ENCODE data around the gene ICOS.
"Not testable (repeated sequence)": the region's sequence is repeated elsewhere in the genome, so short reads cannot be mapped to it uniquely, and the experiment has no call there.

ICOS gene

DNA sequence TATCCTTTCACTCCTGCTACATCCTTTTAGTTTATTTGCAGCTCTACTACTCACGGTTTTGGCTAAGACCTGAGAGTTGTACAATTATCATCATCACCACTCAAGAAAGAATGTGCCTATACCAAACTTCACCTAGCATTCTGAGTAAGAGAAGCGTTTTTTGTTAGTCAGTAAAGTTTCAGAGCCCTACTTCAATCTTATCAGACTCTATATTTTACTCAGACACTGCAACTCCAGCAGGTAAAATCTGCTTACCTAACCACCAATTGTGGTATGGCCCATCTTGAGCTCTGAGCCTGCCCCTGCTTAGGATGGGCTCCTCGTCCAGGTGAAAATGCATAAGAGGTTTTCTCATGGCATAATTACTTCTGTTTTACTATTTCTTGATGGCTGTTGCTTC, 37.1 kb downstream of the ICOS start:
- no peak for DNase-seq (ENCODE audit: low read depth in 2 of 2)

DNA sequence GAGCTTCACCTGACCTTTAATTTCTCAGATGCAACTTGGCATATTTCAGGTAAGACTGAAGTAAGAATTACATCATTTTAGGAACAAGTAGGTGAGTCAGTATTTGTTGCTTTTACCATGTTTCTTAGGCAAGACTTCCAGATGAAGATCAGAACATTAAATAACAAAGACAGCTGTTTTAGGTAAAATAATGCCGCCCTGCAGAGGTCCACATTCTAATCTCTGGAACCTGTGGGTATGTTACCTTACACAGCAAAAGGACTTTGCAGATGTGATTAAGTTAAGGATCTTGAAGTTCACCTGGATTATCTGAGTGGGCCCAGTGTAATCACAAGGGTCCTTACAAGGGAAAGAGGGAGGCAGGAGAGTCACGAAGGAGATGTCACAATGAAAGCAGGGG, 39.3 kb downstream of the ICOS start:
- no peak for DNase-seq (ENCODE audit: low read depth in 2 of 2)

DNA sequence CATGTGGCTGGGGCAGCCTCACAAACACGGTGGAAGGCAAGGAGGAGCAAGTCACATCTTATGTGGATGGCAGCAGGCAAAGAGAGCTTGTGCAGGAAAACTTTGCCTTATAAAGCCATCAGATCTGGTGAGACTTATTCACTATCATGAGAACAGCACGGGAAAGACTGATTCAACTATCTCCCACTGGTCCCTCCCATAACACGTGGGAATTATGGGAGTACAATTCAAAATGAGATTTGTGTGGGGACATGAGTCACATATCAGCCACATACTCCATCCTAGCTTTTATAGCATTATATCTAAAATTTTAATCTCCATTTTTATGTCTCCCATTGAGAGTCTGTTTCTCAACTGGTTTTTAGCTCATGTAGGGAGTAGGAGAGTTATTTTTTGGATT, 45.7 kb downstream of the ICOS start:
- no peak for DNase-seq (ENCODE audit: low read depth in 2 of 2)

DNA sequence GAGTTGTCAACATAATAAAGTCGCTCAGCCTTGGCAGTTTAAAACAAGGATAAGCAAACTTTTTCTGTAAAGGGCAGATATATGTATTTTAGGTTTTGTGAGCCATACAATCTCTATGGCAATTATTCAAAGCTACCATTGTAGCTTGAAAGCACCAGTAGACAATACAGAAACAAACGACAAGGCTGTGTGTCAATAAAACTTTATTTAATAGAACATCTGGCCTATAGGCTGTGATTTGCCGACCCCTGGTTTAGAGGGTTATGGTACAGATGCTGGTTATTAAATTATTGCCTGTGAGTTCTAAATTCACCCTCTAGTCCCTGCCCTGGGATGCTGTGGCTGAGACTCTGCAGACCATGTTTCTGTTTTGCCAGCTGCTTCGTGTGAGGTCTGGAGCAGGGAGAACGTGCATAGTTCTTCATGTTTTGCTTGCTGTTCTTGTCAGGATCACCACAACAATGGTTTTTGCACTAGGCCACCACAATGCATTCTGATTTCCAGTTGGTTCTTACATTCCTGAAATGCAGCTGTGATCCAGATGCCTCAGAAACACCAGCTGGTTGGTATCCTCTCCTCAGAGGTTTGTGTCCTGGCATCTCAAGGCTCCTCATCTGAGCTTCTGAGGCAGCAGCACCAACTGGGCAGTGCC, 46.6 kb downstream of the ICOS start:
- no peak for DNase-seq (ENCODE audit: low read depth in 2 of 2)

DNA sequence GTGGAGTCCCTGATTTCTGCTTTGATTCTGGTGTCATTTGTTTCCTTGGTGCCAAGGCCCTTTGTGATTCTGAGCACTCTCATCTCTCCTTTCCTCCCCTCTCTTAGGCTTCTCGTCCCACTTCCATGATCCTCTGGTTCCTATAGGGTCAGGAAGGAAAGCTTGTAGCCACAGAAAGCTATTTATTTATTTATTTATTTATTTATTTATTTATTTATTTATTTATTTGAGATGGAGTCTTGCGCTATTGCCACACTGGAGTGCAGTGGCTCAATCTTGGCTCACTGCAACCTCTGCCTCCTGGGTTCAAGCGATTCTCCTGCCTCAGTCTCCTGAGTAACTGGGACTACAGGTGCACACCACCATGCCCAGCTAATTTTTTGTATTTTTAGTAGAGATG, 49.4 kb downstream of the ICOS start:
- DNase-seq (ENCODE audit: low read depth in 2 of 2) = not testable (repeated sequence)

DNA sequence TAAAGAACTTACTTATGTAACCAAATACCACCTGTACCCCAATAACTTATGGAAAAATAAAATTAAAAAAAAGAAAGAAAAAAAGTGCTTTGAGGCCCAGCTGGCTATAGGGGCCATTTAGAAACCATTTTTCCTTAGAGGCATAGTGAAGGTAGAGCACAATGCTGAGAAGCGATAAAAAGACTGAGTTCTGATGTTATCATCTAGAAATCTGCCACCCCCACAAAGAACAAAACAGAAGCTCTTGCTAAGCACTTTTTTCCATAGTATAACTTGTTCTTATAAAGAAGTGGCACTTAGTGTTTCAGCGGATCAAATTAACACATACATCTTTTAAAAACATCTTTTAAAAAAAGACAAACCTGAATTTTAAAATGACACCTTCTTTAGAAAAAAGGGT, 51.4 kb downstream of the ICOS start:
- no peak for DNase-seq (ENCODE audit: low read depth in 2 of 2)

DNA sequence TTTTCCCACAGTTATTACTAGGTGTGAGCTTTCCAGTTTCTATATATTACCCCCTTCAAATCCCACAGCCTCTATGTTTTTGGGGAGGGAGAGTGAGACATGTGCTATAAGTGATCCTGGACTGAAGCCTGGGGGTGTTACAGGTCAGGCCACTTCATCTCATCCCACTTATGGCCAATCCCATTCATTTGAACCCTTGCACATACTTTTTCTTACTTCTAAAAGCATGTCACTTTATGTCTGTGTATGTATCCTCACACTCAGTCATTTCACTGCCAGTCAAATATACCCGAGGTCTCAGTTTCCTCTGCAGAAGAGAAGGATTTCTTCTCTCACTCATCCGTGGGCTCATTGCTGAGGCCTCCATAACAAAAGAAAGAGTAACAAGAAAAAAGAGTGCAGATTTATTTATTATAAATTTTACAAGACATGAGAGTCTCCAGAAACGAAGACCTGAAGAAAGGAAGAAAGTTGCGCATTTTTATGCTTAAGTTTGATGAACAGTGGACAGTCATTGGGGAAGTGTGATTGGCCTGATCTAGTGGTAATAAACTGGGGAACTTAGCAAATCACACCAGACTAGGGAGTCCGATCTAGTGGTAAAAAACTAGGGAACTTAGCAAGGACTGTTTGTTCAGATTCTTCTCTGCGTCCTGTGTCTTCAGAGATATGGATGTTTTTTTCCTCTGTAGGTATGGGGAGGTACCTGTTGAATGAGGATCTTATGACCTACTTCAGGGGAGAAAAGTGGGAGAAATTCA, 52.1 kb downstream of the ICOS start:
- no peak for DNase-seq (ENCODE audit: low read depth in 2 of 2)

DNA sequence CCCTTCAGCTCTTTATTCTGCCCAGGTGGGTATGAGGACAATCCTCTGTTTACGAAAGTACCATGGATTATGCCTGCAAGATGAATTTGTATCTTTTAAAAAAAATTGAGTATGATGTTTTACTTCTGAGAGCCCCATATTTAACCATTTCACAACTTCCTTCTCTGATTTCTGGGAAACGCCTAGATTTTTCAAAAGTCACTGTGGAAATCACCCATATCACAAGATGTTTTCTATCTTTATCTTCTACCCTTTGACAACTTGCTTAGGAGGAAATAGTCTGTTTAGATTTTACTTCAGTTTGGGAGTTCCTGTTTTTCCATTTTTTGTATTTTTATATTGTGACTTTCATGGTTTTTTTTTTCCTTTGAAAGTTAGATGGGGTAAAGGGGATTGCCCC, 53.0 kb downstream of the ICOS start:
- DNase-seq (ENCODE audit: low read depth in 2 of 2) = no peak

DNA sequence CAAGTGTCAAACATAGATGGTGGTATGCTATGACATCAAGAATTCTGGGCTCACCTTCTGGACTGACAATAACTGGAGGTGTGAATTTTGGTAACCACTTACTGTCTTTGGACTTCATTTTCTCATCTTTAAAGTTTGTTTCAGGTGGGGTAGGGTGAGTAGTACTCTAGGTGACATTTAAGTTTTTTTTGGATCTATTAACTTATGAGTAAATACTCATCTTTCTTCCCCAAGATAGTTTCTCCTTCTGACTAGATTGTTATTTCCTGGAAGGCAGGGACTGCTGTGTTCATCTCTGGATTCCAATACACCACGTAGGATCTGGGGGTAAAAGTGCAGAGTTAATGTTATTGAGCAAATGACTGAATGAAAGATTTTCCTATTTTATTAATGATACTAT, 55.9 kb downstream of the ICOS start:
- no peak for DNase-seq (ENCODE audit: low read depth in 2 of 2)

DNA sequence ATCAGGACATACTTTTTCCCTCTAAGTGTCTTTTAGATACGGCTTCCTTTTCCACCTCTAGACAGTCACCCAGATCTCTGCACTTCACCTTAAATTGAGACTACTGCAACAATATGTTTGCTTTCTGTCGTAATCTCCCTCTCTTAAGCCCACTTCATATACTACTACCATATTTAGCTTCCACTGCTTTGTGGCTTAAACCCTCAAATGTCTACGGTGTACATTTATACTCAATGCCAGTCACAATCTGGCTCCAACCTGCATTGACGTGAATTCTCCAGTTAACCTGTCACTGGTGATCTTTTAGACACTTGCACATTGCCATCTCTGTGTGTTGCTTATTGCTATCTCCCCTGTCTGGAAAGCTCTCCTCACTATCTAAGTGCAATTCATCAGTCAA, 56.4 kb downstream of the ICOS start:
- no peak for DNase-seq (ENCODE audit: low read depth in 2 of 2)

DNA sequence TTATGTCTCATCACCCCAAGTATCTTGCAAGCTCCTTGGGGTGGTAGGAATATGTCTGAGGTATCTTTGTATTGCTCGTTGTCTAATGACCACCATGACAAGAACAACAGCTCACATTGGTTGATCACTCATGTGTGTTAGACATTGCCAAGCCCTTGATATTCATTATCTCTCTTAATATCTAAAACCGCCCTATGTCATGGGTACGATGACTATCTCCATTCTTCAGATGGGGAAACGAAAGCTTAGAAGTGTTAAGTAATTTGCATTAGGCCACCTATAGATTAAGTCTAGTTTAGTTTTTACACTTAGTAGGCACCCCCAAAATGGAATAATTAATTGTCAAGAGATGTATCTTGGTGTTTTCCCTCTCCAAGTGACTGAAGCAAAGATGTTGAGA, 57.0 kb downstream of the ICOS start:
- no peak for DNase-seq (ENCODE audit: low read depth in 2 of 2)

DNA sequence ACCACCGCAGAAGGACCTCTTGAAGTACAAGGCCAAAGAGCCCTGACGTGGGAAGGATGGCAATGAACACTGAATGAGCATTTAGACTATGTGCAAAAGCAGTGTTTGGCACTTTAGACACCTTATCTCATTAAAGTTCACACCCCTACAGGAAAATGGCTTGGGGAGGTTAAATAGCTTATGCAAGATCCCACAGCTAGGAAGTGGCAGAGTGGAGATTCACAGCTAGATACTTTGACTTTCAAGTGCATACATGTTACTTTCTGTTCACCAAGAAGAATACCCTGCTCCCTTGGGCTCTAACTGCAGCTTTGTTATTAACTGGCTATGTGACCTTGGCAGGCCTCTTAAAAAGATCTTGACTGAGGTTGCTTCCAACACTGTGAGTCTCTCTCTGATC, 58.2 kb downstream of the ICOS start:
- no peak for DNase-seq (ENCODE audit: low read depth in 2 of 2)

DNA sequence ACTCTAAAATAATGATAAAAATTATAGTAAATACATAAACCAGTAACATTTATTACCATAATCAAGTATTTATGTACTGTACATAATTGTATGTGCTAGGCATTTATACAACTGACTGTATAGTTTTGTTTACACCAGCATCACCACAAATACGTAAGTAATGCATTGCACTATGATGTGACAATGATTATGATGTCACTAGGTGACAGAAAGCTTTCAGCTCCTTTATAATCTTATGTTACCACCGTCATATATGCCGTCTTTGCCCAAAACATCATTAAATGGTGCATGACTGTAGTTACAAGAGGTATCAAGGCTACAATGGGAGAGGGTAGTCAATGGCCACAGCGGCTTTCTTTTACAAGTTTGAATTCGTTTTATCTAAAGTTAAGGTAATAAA, 60.1 kb downstream of the ICOS start:
- DNase-seq (ENCODE audit: low read depth in 2 of 2) = no peak

DNA sequence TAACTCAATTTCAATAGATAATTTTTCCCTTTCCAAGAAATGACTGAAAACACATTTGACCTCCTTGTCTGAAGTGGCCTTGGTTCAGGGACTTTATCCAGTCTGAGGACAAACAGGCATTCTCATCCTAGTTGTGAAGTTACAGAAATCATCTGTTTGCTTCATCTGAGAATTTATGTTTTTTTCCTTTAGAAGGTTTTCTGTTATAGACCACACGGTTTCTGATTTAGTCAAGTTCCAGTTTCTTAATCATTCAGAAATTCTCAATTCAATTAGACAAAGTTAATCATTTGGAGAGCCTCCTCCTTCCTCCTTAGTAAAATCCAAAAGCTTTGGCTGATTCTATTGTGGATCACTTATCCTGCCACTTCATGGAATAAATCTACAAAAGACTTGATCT, 60.9 kb downstream of the ICOS start:
- DNase-seq (ENCODE audit: low read depth in 2 of 2) = no peak

DNA sequence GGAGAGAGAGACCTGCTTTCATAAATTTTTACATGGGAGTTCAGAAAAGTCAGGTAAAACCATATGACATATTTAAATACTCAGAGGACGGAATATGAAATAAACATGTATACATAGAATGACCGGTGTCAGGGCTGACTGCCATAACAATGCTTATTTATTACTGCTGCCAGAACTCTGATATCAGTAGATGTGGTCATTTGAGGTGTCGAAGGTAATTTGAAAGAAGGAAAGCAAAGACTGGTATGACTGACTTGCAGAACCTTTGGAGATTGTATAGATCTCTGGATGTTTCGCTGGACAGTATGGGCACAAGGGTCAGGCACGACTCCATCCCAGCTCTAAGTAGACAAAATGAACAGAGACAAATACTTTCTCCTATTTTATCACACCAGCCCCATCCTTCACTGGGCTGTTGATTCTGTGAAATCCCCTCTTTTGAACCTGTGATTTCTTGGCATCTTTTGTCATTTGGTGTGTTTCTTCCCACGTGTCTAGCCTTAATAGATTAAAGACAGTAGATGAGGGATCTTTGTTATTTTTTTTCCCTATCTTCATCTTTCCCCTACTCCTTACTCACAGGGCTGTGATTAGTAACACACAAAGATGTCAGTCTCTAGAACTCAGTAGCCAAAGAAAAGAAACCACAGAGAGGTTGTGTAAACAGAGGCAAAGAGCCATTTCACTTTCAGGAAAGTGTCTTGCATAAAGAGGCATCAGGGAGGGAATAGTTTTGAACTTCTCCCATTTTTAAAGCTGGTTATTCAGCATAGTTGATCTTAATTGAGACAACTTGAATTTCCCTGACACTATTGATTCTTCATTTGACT, 61.6 kb downstream of the ICOS start:
- no peak for DNase-seq (ENCODE audit: low read depth in 2 of 2)

DNA sequence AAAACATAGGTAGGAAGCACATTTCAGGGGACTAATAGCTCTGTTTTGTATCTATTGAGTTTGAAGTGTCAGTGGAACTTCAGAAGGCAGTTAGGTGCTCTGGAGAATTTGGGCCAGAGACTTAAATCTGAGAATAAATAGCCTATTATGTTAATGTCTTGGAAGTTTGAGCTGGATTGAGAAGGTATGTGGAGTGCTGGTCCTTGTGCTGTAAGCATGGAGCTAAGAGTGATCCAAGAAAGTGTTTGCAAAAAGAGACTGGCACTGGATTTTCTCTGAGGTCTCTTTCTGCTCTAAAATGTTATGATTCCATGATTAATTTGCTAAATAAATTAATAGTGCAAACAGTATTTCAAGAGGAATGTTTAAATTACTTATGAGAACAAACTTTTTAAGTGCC, 63.3 kb downstream of the ICOS start:
- DNase-seq (ENCODE audit: low read depth in 2 of 2) = no peak

DNA sequence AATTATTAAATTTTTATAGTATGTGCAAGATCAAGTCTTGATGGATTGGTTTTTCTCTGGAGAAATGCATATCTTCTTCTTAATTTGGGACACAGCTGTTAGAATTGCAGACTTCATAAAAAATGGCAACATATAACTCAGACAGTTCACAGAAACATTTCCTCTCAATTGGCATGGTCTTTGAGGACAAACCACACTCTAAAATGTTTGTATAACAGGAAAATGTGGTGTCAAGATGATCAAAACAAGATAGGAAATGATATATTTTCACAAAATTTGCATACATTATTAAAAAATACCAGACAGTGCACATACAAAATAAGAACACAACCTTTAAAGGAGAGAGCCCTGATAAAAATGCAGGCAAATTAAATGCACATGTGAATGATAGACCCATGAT, 63.9 kb downstream of the ICOS start:
- no peak for DNase-seq (ENCODE audit: low read depth in 2 of 2)

DNA sequence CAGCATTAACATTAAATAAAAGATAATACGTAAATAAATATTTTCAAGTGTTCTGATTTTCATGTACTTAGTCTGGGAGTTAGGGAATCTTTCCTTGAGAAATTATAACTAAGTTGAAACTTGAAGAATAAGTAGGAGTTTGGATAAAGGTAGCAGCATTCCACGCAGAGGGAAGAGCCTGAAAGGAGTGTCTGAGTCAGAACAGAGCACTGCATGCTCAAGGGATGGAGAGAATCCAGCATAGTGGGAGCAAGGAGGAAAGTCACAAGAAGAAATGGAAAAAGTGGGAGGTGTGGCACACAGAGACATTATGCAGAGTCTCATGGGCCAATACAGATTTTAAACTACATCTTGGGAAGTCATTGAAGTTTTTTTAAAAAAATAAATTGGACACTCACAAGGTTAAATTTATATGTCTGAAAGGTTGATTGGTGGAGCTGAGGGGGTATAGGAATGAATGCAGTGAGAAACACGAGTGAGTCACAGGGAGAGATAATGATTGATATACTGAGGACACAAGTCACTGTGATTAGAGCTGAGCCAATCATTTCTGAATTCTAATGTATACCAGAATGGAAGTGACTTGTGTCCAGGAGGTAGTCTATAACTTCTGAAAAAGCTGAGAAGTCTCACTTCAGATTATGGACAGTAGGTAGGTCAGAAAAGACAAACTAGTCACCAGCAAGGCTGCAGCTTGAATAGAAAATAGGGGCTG, 66.9 kb downstream of the ICOS start:
- DNase-seq (ENCODE audit: low read depth in 2 of 2) = no peak

DNA sequence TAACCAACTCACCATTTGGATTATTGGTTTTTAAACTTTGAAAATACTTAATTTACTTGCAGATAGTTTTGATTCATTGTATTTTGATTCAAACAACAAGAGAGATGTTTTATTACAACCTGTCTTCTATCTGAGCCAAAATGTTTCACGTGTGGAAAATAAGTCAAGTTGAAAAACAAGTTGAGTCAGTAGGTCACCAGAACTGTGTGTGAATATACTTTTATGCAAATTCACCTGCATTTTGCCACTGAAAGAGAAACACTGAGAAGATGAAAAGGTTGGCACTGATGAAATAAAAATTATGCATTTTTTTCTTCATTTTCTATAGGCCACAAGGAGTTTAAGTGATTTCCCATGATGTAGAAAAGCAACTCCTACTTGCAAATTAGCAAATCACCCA, 68.3 kb downstream of the ICOS start:
- no peak for DNase-seq (ENCODE audit: low read depth in 2 of 2)

DNA sequence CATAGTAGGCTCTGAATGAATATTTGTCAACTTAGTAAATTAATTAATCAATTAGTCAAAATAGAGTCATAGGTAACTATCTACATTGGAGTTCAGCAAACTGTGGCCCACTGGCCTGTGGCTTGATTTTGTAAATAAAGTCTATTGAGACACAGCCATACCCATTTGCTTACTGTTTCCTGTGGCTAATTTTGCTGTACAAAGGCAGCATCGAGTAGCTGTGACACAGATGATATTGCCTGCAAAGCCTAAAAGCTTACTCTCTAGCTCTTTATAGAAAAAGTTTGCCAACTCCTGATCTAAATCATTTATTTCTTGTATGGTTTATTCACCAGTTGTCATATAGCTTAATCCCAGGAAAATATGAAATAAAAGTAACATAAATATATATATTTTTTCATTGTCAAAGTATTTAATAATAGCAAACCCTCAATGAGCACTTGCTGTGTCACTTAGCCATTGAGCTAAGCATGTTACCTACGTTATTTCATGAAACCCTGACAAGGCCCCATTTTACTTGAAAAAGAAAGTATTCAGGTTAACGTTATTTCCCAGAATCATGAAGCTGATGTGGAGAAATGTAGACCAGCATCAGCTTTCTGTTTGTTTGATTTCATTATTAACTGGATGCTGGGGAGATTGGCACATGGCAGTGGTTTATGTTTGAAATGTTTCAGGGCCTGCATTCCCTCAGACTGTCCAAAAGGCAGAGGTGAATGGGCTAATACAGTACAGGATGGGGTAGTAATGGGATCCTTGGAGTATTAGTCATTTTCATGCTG, 69.6 kb downstream of the ICOS start:
- no peak for DNase-seq (ENCODE audit: low read depth in 2 of 2)

DNA sequence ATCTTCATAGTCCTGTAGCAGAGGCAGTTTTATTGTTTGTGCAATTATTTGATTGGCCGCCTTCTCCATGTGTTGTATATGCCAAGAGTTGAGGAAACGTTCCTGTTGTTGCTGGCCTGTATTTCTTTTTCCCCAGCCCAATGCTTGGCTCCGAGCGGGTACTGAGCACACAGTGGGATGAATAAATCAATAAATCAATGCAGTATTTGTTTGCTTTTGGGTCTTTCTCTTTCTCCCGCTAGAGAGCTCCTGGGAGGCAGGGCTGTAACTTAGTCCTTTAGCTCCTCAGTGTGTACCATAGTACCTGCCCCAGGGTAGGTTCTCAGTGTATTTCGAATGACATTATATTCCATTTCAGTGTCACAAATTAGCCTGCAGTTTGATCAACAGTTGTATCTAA, 71.8 kb downstream of the ICOS start:
- DNase-seq (ENCODE audit: low read depth in 2 of 2) = no peak

Measured in activated CD4-positive, alpha-beta T cell treated with anti-CD3 and anti-CD28 coated beads for 24 hours (primary cell).